Activated naive CD8-positive, alpha-beta T cell treated with anti-CD3 and anti-CD28 coated beads for 36 hours (primary cell): ENCODE results near the gene ANGPT4. TPM values are rescaled to one million over a fixed set of nuclear protein-coding genes. Genes with fewer than 3 reads are reported as not detected.
"Not testable (repeated sequence)": the region's sequence is repeated elsewhere in the genome, so short reads cannot be mapped to it uniquely, and the experiment has no call there.

Source experiments
- DNase-seq: peaks from one replicate; pipeline ENCODE4 v3.0.0; 2021
- H3K27ac Mint-ChIP-seq: one replicate; pipeline ENCODE4 v1.8.0; 2022; ENCODE audit warnings: mild to moderate bottlenecking, moderate library complexity, mixed read lengths
- H3K27me3 Mint-ChIP-seq: one replicate; pipeline ENCODE4 v1.8.0; 2022; ENCODE audit warnings: mild to moderate bottlenecking, mixed read lengths
- H3K36me3 Mint-ChIP-seq: one replicate; pipeline ENCODE4 v1.8.0; 2021; ENCODE audit warnings: mild to moderate bottlenecking, mixed read lengths
- H3K4me1 Mint-ChIP-seq: one replicate; pipeline ENCODE4 v1.8.0; 2021; ENCODE audit warnings: mixed read lengths
- H3K4me3 Mint-ChIP-seq: one replicate; pipeline ENCODE4 v1.8.0; 2022; ENCODE audit warnings: mild to moderate bottlenecking, moderate library complexity, mixed read lengths
- H3K9me3 Mint-ChIP-seq: one replicate; pipeline ENCODE4 v1.8.0; 2022; ENCODE audit warnings: mixed read lengths
- total RNA-seq, 2 experiments: library from RNA; stranded (reverse); gene quantifications; one replicate each; pipeline ENCODE4 v1.2.3, GENCODE V29; 2021

ANGPT4 gene
- total RNA-seq, 2 experiments from 2014 or later = not detected

DNA sequence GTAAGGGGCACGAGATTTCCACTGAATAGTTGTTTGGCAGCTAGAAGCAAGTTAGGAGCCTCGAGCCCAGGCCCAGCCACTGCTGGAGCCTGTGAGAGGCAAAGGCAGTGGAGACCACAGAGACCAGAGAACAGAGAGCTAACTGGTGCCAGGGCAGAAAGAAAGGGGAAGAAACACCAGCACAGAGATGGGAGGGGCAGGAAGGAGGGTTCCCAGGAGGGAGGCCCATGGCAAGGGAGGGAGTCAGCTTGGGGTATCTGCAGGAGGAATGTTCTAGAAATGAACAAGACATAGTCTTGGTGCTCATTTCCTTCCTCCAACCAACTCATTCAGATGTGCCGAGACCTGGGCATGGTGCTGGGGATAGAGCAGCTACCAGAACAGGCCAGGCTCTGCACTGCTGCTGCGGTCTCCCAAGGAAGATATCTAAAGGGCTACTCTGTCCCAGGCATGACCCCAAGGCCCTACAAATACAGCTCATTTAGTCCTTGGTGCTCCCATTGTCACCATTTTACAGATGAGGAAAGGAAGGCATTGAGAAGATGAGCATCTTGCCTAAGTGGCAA, 10.7 kb downstream of the ANGPT4 start:
- Mint-ChIP-seq H3K4me1 (no peaks in the 10 kb centered on the region), H3K36me3 (no peaks in the 10 kb centered on the region), H3K9me3 (no peaks in the 10 kb centered on the region), H3K27ac (no peak overlapping the region), H3K4me3 (no peak overlapping the region), H3K27me3 (no peaks in the 10 kb centered on the region)
- no peak for DNase-seq

GRCh38 chr20:904039-904545, 12.0 kb downstream of the ANGPT4 start:
- Mint-ChIP-seq H3K36me3 (no peaks in the 10 kb centered on the region), H3K4me1 (no peaks in the 10 kb centered on the region), H3K27me3 (no peaks in the 10 kb centered on the region), H3K27ac (no peak overlapping the region), H3K9me3 (no peaks in the 10 kb centered on the region), H3K4me3 (no peak overlapping the region)
- DNase-seq = no peak

DNA sequence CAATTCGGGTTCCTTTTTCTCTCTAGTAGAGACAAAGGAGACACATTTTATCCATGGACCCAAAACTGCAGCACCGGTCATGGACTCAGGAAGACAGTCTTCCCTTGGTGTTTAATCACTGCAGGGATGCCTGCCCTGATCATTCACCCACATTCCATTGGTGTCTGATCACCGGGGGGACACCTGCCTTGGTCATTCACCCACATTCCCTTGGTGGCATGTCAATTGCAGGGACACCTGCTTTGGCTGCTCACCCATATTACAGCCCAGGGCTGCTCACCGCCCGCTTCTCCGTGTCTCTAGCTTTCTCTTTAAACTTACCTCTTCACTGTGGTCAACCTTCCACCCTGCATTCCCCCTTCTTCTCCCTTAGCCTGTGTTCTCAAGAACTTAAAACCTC, 18.7 kb downstream of the ANGPT4 start:
- H3K9me3 Mint-ChIP-seq, H3K27me3 Mint-ChIP-seq, H3K27ac Mint-ChIP-seq, H3K36me3 Mint-ChIP-seq, DNase-seq, H3K4me3 Mint-ChIP-seq, H3K4me1 Mint-ChIP-seq: not testable (repeated sequence)

GRCh38 chr20:896501-897025, 19.6 kb downstream of the ANGPT4 start:
- Mint-ChIP-seq H3K4me1 (no peaks in the 10 kb centered on the region), H3K4me3 (no peak overlapping the region), H3K27ac (no peak overlapping the region), H3K36me3 (no peaks in the 10 kb centered on the region), H3K27me3 (no peaks in the 10 kb centered on the region), H3K9me3 (no peaks in the 10 kb centered on the region)
- no peak for DNase-seq

DNA sequence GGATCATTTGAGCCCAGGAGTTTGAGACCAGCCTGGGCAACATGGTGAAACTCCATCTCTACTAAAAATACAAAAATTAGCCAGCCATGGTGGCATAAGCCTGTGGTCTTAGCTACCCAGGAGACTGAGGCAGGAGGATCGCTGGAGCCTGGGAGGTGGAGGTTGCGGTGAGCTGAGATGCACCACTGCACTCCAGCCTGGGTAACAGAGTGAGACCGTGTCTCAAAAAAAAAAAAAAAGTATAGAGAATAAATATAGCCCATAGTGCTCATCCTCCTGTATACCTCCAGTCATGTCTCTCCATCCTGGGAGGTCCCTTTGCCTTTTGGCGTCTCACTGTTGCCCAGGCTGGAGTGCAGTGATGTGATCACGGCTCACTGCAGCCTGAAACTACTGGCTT, 23.8 kb downstream of the ANGPT4 start:
- H3K27me3 Mint-ChIP-seq, H3K36me3 Mint-ChIP-seq, H3K4me1 Mint-ChIP-seq, H3K27ac Mint-ChIP-seq, H3K9me3 Mint-ChIP-seq, DNase-seq, H3K4me3 Mint-ChIP-seq: not testable (repeated sequence)

- no peaks in the 10 kb centered on the region for H3K36me3 Mint-ChIP-seq
- no peaks in the 10 kb centered on the region for H3K27me3 Mint-ChIP-seq
- no peaks in the 10 kb centered on the region for H3K9me3 Mint-ChIP-seq
- no peaks in the 10 kb centered on the region for H3K4me1 Mint-ChIP-seq
- no peak for DNase-seq
- no peak overlapping the region for H3K27ac Mint-ChIP-seq
- H3K4me3 Mint-ChIP-seq = no peak overlapping the region
Observed at GRCh38 chr20:891706-892080, 24.4 kb downstream of the ANGPT4 start.

DNA sequence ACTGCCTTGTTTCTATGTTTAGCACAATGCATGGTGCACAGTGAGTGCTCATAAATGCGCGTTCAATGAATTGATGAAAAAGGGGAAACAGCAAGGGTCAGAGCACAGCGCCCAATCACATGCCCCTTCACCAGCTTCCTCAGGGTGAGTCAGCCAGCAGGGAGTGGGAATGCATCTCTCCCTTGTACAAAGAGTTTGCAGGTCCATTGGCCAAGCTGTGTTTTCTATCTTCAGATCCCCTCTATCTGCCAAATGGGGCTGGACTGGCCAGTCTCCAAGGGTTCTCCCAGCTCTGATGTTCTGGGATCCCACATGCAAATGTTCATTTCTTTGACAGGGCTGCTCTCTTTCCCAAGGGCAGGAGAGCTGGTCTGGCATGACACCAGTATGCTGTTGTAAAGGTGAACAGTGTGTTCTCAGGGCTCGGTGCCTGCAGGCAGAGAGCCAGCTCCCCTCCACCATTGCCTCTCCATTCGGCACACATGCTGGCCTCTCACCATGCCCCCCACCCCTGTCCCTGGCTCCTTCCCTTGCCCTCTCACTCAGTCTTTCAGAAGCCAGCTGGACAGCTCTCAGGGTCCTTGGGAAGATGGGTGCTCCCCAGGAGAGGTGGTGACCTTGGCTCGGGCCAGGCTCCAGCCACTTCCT, 25.0 kb downstream of the ANGPT4 start:
- Mint-ChIP-seq H3K4me1 (no peaks in the 10 kb centered on the region), H3K36me3 (no peaks in the 10 kb centered on the region), H3K9me3 (no peaks in the 10 kb centered on the region), H3K27ac (no peak overlapping the region), H3K27me3 (no peaks in the 10 kb centered on the region), H3K4me3 (no peak overlapping the region)
- DNase-seq = no peak

GRCh38 chr20:890666-891057, 25.5 kb downstream of the ANGPT4 start:
- Mint-ChIP-seq H3K4me1 (no peaks in the 10 kb centered on the region), H3K4me3 (no peak overlapping the region), H3K27ac (no peak overlapping the region), H3K27me3 (peaks cover 3% of the 10 kb centered on the region), H3K9me3 (no peaks in the 10 kb centered on the region), H3K36me3 (no peaks in the 10 kb centered on the region)
- no peak for DNase-seq

DNA sequence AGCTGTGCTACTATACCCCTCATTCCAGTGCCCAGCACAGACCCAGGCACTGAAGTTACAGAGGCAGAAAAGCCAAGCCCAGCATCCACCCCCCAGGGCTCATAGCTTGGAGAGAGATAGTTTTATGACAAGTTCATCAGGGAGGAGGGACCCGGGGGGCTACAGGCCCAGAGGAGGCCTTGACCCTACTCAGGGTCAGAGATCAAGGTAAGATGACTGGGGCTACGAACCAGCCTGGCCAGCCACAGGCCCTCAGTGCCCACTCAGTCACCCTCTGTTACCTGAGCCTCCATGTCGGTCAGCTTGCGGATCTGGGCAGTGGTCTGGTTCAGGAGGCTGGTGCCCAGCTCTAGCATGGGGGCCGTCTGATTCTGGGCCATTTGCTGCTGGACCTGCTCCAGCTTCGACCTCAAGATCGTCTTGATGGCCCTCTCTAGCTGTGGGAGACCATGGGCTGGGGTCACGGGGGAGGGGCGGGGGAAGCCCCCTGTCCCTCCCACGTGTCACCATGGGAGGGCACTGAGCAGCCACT, 26.1 kb downstream of the ANGPT4 start:
- Mint-ChIP-seq H3K36me3 (no peaks in the 10 kb centered on the region), H3K9me3 (no peaks in the 10 kb centered on the region), H3K27me3 (peaks cover 10% of the 10 kb centered on the region), H3K4me1 (no peaks in the 10 kb centered on the region), H3K4me3 (no peak overlapping the region), H3K27ac (no peak overlapping the region)
- no peak for DNase-seq

DNA sequence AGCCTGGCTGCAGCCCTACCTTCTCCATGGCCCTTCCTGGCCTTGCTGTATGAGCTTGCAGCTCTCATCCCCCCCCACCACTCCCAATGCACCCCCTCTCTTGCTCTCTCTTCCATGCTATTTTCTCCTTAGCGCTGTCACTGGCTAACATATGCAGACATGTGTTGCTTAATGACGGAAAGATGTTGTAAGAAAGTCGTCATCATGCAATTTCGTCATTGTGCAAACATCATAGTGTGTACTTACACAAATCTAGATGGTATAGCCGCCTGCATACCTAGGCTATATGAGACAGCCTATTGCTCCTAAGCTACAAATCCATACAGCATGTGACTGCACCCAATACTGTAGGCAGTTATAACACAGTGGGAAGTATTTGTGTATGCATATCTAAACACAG, 27.0 kb downstream of the ANGPT4 start:
- no peak overlapping the region for H3K27ac Mint-ChIP-seq

GRCh38 chr20:888057-888456, 28.1 kb downstream of the ANGPT4 start:
- no peaks in the 10 kb centered on the region for H3K4me1 Mint-ChIP-seq
- H3K27ac Mint-ChIP-seq = no peak overlapping the region
- H3K4me3 Mint-ChIP-seq = no peak overlapping the region
- DNase-seq = no peak
- H3K27me3 Mint-ChIP-seq = peaks cover 19% of the 10 kb centered on the region
- no peaks in the 10 kb centered on the region for H3K9me3 Mint-ChIP-seq
- no peaks in the 10 kb centered on the region for H3K36me3 Mint-ChIP-seq

More for the DNA sequence above, 27.0 kb downstream of the ANGPT4 start:
- H3K36me3 Mint-ChIP-seq = no peaks in the 10 kb centered on the region
- no peak overlapping the region for H3K4me3 Mint-ChIP-seq
- H3K9me3 Mint-ChIP-seq = no peaks in the 10 kb centered on the region
- no peaks in the 10 kb centered on the region for H3K4me1 Mint-ChIP-seq
- H3K27me3 Mint-ChIP-seq = peaks cover 19% of the 10 kb centered on the region
- DNase-seq = no peak

- Mint-ChIP-seq H3K9me3 (no peaks in the 10 kb centered on the region), H3K36me3 (no peaks in the 10 kb centered on the region), H3K4me1 (peaks cover 2% of the 10 kb centered on the region), H3K4me3 (no peak overlapping the region), H3K27me3 (peaks cover 19% of the 10 kb centered on the region), H3K27ac (no peak overlapping the region)
- no peak for DNase-seq
Observed at GRCh38 chr20:887137-887536, 29.0 kb downstream of the ANGPT4 start.

GRCh38 chr20:884983-885952, 30.9 kb downstream of the ANGPT4 start:
- peaks cover 23% of the 10 kb centered on the region for H3K27me3 Mint-ChIP-seq
- peaks cover 11% of the 10 kb centered on the region for H3K4me1 Mint-ChIP-seq
- H3K4me3 Mint-ChIP-seq = no peak overlapping the region
- H3K9me3 Mint-ChIP-seq = no peaks in the 10 kb centered on the region
- H3K27ac Mint-ChIP-seq = no peak overlapping the region
- no peaks in the 10 kb centered on the region for H3K36me3 Mint-ChIP-seq
- no peak for DNase-seq

DNA sequence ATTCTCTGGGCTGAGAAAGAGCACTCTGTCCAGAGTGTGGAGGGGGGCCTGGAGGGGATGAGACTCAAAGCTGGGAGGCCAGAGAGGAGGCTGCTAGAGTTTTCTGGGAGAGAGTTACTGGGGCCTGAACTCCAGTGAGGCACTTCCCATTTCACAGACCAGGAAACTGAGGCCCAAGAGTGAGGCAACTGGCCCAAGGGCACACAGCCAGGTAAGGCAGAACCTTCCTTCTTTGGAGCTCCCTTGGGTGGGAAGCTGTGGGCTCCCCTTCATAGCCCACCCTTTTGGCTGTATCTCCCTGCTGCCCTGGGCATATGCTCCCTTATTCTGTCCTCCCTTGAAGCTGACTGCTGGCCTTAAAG, 34.4 kb downstream of the ANGPT4 start:
- Mint-ChIP-seq H3K4me3 (peak overlapping the region; percentile 61), H3K27ac (peak overlapping the region; percentile 87), H3K27me3 (peaks cover 23% of the 10 kb centered on the region), H3K36me3 (no peaks in the 10 kb centered on the region), H3K4me1 (peaks cover 11% of the 10 kb centered on the region), H3K9me3 (no peaks in the 10 kb centered on the region)
- no peak for DNase-seq
